ENCODE results near the gene ITPR1.

DNA sequence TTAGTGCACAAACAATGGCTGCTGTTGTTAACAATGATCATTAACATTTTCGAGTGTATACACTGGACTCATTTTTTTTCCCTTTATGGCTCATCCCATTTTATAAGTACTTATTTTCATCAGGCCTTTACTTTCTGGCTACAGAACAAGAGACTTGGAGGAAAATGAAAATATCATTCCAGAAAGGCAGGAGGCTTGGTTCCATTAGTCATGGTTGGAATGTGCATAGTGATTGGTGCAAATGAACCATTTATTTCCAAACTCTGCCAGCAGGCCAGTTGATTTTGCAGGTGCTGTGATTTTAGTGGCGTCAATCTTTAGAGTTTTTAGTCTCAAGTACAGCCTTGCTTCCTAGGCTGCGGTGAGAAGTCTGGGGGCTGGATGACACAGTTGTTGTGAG lies 151.8 kb downstream of the ITPR1 start:
- TF ChIP-seq CTCF (IDR thresholded peaks at IDR 0.05; ENCODE audit: low read depth, low read length) (no peak), MAX (IDR thresholded peaks at IDR 0.05; ENCODE audit: low read depth, low read length) (no peak), POLR2A (IDR thresholded peaks at IDR 0.05; ENCODE audit: extremely low read depth, insufficient read length) (no peak), MYC (IDR thresholded peaks at IDR 0.05; ENCODE audit: low read depth, low read length) (no peak)

Data from NB4 (cell line).